ENCODE results near the gene DHRS9.
A peak's percentile ranks its signal among the peaks of the same experiment; 100 is the strongest.

DHRS9 gene

GRCh38 chr2:169073963-169074751, 4.8 kb downstream of the DHRS9 start:
- H3K4me3 ChIP-seq (replicated peaks; ENCODE audit: low read depth, low read length): no peak overlapping the region
- no peaks in the 10 kb centered on the region for H3K36me3 ChIP-seq (ENCODE audit: control insufficient read depth, insufficient read depth, low read length)
- no peak for TF ChIP-seq CTCF (IDR thresholded peaks at IDR 0.05; ENCODE audit: insufficient read depth, low read length, poor library complexity, severe bottlenecking)
- H3K27me3 ChIP-seq (replicated peaks; ENCODE audit: control insufficient read depth, insufficient read depth, low read length): no peaks in the 10 kb centered on the region
- no peak for DNase-seq (ENCODE audit: extremely low read depth, insufficient read length)

- TF ChIP-seq CTCF (IDR thresholded peaks at IDR 0.05; ENCODE audit: insufficient read depth, low read length, poor library complexity, severe bottlenecking): no peak
- no peak for DNase-seq (ENCODE audit: extremely low read depth, insufficient read length)
- H3K4me3 ChIP-seq (replicated peaks; ENCODE audit: low read depth, low read length): no peak overlapping the region
Observed at GRCh38 chr2:169077674-169078240, 8.4 kb downstream of the DHRS9 start.

GRCh38 chr2:169080250-169081069, 11.1 kb downstream of the DHRS9 start:
- no peak for TF ChIP-seq CTCF (IDR thresholded peaks at IDR 0.05; ENCODE audit: insufficient read depth, low read length, poor library complexity, severe bottlenecking)
- H3K4me3 ChIP-seq (replicated peaks; ENCODE audit: low read depth, low read length): no peak overlapping the region
- H3K36me3 ChIP-seq (ENCODE audit: control insufficient read depth, insufficient read depth, low read length): no peaks in the 10 kb centered on the region
- no peaks in the 10 kb centered on the region for H3K27me3 ChIP-seq (replicated peaks; ENCODE audit: control insufficient read depth, insufficient read depth, low read length)
- DNase-seq (ENCODE audit: extremely low read depth, insufficient read length): no peak

More at GRCh38 chr2:169077674-169078240, 8.4 kb downstream of the DHRS9 start:
- no peaks in the 10 kb centered on the region for H3K36me3 ChIP-seq (ENCODE audit: control insufficient read depth, insufficient read depth, low read length)
- H3K27me3 ChIP-seq (replicated peaks; ENCODE audit: control insufficient read depth, insufficient read depth, low read length): no peaks in the 10 kb centered on the region

GRCh38 chr2:169081551-169081950, 12.2 kb downstream of the DHRS9 start:
- no peaks in the 10 kb centered on the region for H3K27me3 ChIP-seq (replicated peaks; ENCODE audit: control insufficient read depth, insufficient read depth, low read length)
- H3K4me3 ChIP-seq (replicated peaks; ENCODE audit: low read depth, low read length): no peak overlapping the region
- no peak for DNase-seq (ENCODE audit: extremely low read depth, insufficient read length)
- TF ChIP-seq CTCF (IDR thresholded peaks at IDR 0.05; ENCODE audit: insufficient read depth, low read length, poor library complexity, severe bottlenecking): no peak
- no peaks in the 10 kb centered on the region for H3K36me3 ChIP-seq (ENCODE audit: control insufficient read depth, insufficient read depth, low read length)

GRCh38 chr2:169082995-169083394, 13.6 kb downstream of the DHRS9 start:
- Histone ChIP-seq H3K36me3 (ENCODE audit: control insufficient read depth, insufficient read depth, low read length) (no peaks in the 10 kb centered on the region), H3K4me3 (replicated peaks; ENCODE audit: low read depth, low read length) (peak overlapping the region; percentile 41), H3K27me3 (replicated peaks; ENCODE audit: control insufficient read depth, insufficient read depth, low read length) (no peaks in the 10 kb centered on the region)
- TF ChIP-seq CTCF (IDR thresholded peaks at IDR 0.05; ENCODE audit: insufficient read depth, low read length, poor library complexity, severe bottlenecking): no peak
- no peak for DNase-seq (ENCODE audit: extremely low read depth, insufficient read length)

All from GM06990 (cell line).